ENCODE data around the gene NAA35. TPM values are rescaled to one million over a fixed set of nuclear protein-coding genes. Genes with fewer than 3 reads are reported as not detected.
"Not testable (repeated sequence)": the region's sequence is repeated elsewhere in the genome, so short reads cannot be mapped to it uniquely, and the experiment has no call there.

Gene NAA35
- total and polyA plus RNA-seq, 9 of the 15 experiments (the other 6 are each of a cell fraction or from before 2014, with no cell fraction given) = 17.7 to 43.9 (median 29.0) TPM

DNA sequence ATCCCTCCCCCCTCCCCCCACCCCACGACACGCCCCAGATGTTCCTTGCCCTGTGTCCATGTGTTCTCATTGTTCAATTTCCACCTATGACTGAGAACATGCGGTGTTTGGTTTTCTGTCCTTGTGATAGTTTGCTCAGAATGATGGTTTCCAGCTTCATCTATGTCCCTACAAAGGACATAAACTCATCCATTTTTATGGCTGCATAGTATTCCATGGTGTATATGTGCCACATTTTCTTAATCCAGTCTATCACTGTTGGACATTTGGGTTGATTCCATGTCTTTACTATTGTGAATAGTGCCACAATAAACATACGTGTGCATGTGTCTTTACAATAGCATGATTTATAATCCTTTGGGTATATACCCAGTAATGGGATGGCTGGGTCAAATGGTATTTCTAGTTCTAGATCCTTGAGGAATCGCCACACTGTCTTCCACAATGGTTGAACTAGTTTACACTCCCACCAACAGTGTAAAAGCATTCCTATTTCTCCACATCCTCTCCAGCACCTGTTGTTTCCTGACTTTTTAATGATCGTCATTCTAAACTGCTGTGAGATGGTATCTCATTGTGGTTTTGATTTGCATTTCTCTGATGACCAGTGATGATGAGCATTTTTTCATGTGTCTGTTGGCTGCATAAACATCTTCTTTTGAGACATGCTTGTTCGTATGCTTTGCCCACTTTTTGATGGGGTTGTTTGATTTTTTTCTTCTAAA, 107.2 kb downstream of the NAA35 start:
- peak; percentile 19 for TF ChIP-seq ZNF146 (CRISPR knock-in tag; IDR thresholded peaks at IDR 0.05; ENCODE audit: unreplicated experiment)
- H3K9me1 ChIP-seq (ENCODE audit: control insufficient read depth, insufficient read depth, low read length); FAIRE-seq; ATAC-seq; CTCF ChIA-PET (ENCODE audit: low intra/inter-chr PET ratio); intact Hi-C loops (cut with micrococcal nuclease); H2AFZ ChIP-seq (ENCODE audit: low read depth, low read length); H3K36me3 ChIP-seq (ENCODE audit: control insufficient read depth, insufficient read depth, low read length); DNase-seq (ENCODE audit: extremely low read depth in 1 of 4, low spot score in 3 of 4); H3K4me2 ChIP-seq (ENCODE audit: insufficient read depth, low read length); H3K4me3 ChIP-seq; BruUV-seq (replicated peaks); H3K9me3 ChIP-seq (replicated peaks; ENCODE audit: control insufficient read depth, insufficient read depth, low read depth, low read length); H3K4me1 ChIP-seq (replicated peaks in 1 of 2; ENCODE audit: control insufficient read depth in 2 of 2, insufficient read depth in 2 of 2, low read length in 2 of 2); in situ Hi-C loops (cut with MboI); H3K9ac ChIP-seq (ENCODE audit: insufficient read depth in 1 of 2, low read depth in 2 of 2, low read length in 2 of 2); H4K20me1 ChIP-seq (replicated peaks; ENCODE audit: control insufficient read depth, insufficient read depth, low read length); H3K79me2 ChIP-seq (ENCODE audit: control insufficient read depth, insufficient read depth, low read length); H3K27ac ChIP-seq (ENCODE audit: extremely low read depth, low read depth, low read length); POLR2A ChIA-PET: not testable (repeated sequence)
- 5% methylated on average over 5 of the region's 7 CpGs for WGBS (ENCODE audit: insufficient coverage, low coverage, missing lambda C conversion rate)
- H3K27me3 ChIP-seq (ENCODE audit: control insufficient read depth in 2 of 2, insufficient read depth in 2 of 2, low read length in 2 of 2) = peaks cover 3 to 30% of the 10 kb centered on the region in 2 experiments; a peak in 3 of 5 replicates

GRCh38 chr9:86052556-86053468, 111.9 kb downstream of the NAA35 start:
- ATAC-seq = peak; percentile 55
- WGBS (ENCODE audit: insufficient coverage, low coverage, missing lambda C conversion rate) = 13% methylated on average over 10 of the region's 21 CpGs
- Histone ChIP-seq H3K4me3 (no peak overlapping the region), H3K9me1 (ENCODE audit: control insufficient read depth, insufficient read depth, low read length) (no peaks in the 10 kb centered on the region), H3K27ac (ENCODE audit: extremely low read depth, low read depth, low read length) (no peak overlapping the region), H4K20me1 (replicated peaks; ENCODE audit: control insufficient read depth, insufficient read depth, low read length) (no peaks in the 10 kb centered on the region), H3K4me2 (ENCODE audit: insufficient read depth, low read length) (no peak overlapping the region), H3K9me3 (replicated peaks; ENCODE audit: control insufficient read depth, insufficient read depth, low read depth, low read length) (no peaks in the 10 kb centered on the region), H3K79me2 (ENCODE audit: control insufficient read depth, insufficient read depth, low read length) (no peaks in the 10 kb centered on the region), H2AFZ (ENCODE audit: low read depth, low read length) (no peak overlapping the region), H3K36me3 (ENCODE audit: control insufficient read depth, insufficient read depth, low read length) (no peaks in the 10 kb centered on the region), H3K9ac (ENCODE audit: insufficient read depth in 1 of 2, low read depth in 2 of 2, low read length in 2 of 2) (no peak overlapping the region; a peak in 1 of 4 replicates), H3K4me1 (replicated peaks in 1 of 2; ENCODE audit: control insufficient read depth in 2 of 2, insufficient read depth in 2 of 2, low read length in 2 of 2) (no peaks in the 10 kb centered on the region), H3K27me3 (ENCODE audit: control insufficient read depth in 2 of 2, insufficient read depth in 2 of 2, low read length in 2 of 2) (peaks cover 0 to 34% of the 10 kb centered on the region in 2 experiments; a peak in 3 of 5 replicates)
- BruUV-seq (replicated peaks) = no TSS peak
- no peak for DNase-seq (ENCODE audit: extremely low read depth in 1 of 4, low spot score in 3 of 4)
- in situ Hi-C loops (cut with MboI) = no loop called here
- no peak for FAIRE-seq
- ChIA-PET CTCF (ENCODE audit: low intra/inter-chr PET ratio) (no interaction called here), POLR2A (no interaction called here)
- intact Hi-C loops (cut with micrococcal nuclease) = no loop called here
- TF ChIP-seq, protein P1, sequence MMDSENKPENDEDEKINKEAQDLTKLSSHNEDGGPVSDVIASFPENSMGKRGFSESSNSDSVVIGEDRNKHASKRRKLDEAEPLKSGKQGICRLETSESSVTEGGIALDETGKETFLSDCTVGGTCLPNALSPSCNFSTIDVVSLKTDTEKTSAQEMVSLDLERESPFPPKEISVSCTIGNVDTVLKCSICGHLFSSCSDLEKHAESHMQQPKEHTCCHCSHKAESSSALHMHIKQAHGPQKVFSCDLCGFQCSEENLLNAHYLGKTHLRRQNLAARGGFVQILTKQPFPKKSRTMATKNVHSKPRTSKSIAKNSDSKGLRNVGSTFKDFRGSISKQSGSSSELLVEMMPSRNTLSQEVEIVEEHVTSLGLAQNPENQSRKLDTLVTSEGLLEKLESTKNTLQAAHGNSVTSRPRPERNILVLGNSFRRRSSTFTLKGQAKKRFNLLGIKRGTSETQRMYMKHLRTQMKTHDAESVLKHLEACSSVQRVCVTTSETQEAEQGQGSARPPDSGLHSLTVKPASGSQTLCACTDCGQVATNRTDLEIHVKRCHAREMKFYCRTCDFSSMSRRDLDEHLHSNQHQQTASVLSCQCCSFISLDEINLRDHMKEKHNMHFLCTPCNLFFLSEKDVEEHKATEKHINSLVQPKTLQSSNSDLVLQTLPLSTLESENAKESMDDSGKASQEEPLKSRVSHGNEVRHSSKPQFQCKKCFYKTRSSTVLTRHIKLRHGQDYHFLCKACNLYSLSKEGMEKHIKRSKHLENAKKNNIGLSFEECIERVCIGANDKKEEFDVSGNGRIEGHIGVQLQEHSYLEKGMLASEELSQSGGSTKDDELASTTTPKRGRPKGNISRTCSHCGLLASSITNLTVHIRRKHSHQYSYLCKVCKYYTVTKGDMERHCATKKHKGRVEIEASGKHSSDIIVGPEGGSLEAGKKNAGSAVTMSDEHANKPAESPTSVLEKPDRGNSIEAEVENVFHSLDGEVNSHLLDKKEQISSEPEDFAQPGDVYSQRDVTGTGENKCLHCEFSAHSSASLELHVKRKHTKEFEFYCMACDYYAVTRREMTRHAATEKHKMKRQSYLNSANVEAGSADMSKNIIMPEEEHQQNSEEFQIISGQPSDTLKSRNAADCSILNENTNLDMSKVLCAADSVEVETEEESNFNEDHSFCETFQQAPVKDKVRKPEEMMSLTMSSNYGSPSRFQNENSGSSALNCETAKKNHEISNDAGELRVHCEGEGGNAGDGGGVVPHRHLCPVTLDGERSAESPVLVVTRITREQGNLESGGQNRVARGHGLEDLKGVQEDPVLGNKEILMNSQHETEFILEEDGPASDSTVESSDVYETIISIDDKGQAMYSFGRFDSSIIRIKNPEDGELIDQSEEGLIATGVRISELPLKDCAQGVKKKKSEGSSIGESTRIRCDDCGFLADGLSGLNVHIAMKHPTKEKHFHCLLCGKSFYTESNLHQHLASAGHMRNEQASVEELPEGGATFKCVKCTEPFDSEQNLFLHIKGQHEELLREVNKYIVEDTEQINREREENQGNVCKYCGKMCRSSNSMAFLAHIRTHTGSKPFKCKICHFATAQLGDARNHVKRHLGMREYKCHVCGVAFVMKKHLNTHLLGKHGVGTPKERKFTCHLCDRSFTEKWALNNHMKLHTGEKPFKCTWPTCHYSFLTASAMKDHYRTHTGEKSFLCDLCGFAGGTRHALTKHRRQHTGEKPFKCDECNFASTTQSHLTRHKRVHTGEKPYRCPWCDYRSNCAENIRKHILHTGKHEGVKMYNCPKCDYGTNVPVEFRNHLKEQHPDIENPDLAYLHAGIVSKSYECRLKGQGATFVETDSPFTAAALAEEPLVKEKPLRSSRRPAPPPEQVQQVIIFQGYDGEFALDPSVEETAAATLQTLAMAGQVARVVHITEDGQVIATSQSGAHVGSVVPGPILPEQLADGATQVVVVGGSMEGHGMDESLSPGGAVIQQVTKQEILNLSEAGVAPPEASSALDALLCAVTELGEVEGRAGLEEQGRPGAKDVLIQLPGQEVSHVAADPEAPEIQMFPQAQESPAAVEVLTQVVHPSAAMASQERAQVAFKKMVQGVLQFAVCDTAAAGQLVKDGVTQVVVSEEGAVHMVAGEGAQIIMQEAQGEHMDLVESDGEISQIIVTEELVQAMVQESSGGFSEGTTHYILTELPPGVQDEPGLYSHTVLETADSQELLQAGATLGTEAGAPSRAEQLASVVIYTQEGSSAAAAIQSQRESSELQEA (IDR thresholded peaks at IDR 0.05; ENCODE audit: low read depth) = no peak
- TF ChIP-seq NR1H2 (CRISPR knock-in tag; IDR thresholded peaks at IDR 0.05) = no peak
